ENCODE measurements around the gene ZNF431. TPM values are rescaled to one million over a fixed set of nuclear protein-coding genes. Genes with fewer than 3 reads are reported as not detected.

ZNF431 gene
- total RNA-seq = 13.1 TPM
- long read RNA-seq, partial matches to known transcripts = 1 of 5 reads
- long read RNA-seq, other reads (novel, unspliced or antisense) = 4 of 5 reads

- ATAC-seq (peak; percentile 100), DNase-seq (ENCODE audit: missing footprints) (peak; percentile 96)
- intact Hi-C loops (cut with DNase I) = no loop called here
Measured at GRCh38 chr19:21141787-21142464, at the start of gene ZNF431. Gene ZNF431, plus strand, starts transcription at chr19:21142040. Its CDS starts 144 bp downstream, at chr19:21142184.

GRCh38 chr19:21092109-21092508 lies 49.7 kb upstream of the ZNF431 start:
- ATAC-seq (no peak), DNase-seq (ENCODE audit: missing footprints) (no peak)
- intact Hi-C loops (cut with DNase I) = loop anchor here (5.0 kb wide), 1 partner anchor 60 kb away; no protein-coding TSS in a partner anchor

- ATAC-seq (no peak), DNase-seq (ENCODE audit: missing footprints) (no peak)
- intact Hi-C loops (cut with DNase I) = loop anchor here (5.0 kb wide), 1 partner anchor 58 kb away; no protein-coding TSS in a partner anchor
Measured at GRCh38 chr19:21094347-21095025, 47.4 kb upstream of the ZNF431 start.

- ATAC-seq (no peak), DNase-seq (ENCODE audit: missing footprints) (no peak)
- intact Hi-C loops (cut with DNase I) = no loop called here
Measured at GRCh38 chr19:21098291-21098690, 43.5 kb upstream of the ZNF431 start.

GRCh38 chr19:21101521-21102242 lies 40.2 kb upstream of the ZNF431 start:
- intact Hi-C loops (cut with DNase I) = no loop called here
- no peak for ATAC-seq
- DNase-seq (ENCODE audit: missing footprints) = no peak

- DNase-seq (ENCODE audit: missing footprints) (no peak), ATAC-seq (no peak)
- intact Hi-C loops (cut with DNase I) = no loop called here
Measured at GRCh38 chr19:21109116-21109515, 32.7 kb upstream of the ZNF431 start.

- intact Hi-C loops (cut with DNase I) = no loop called here
- DNase-seq (ENCODE audit: missing footprints) (no peak), ATAC-seq (no peak)
Measured at GRCh38 chr19:21110183-21110582, 31.7 kb upstream of the ZNF431 start.

GRCh38 chr19:21115430-21115829 lies 26.4 kb upstream of the ZNF431 start:
- intact Hi-C loops (cut with DNase I) = no loop called here
- DNase-seq (ENCODE audit: missing footprints) (no peak), ATAC-seq (no peak)

- DNase-seq (ENCODE audit: missing footprints) (no peak), ATAC-seq (no peak)
- intact Hi-C loops (cut with DNase I) = no loop called here
Measured at GRCh38 chr19:21117041-21117907, 24.6 kb upstream of the ZNF431 start.

- intact Hi-C loops (cut with DNase I) = no loop called here
- DNase-seq (ENCODE audit: missing footprints) = no peak
- ATAC-seq = no peak
Measured at GRCh38 chr19:21126078-21126477, 15.8 kb upstream of the ZNF431 start.

GRCh38 chr19:21127001-21127400 lies 14.8 kb upstream of the ZNF431 start:
- ATAC-seq (no peak), DNase-seq (ENCODE audit: missing footprints) (no peak)
- intact Hi-C loops (cut with DNase I) = no loop called here

- no peak for DNase-seq (ENCODE audit: missing footprints)
- ATAC-seq = no peak
- intact Hi-C loops (cut with DNase I) = no loop called here
Measured at GRCh38 chr19:21127898-21128297, 13.9 kb upstream of the ZNF431 start.

GRCh38 chr19:21128901-21129698 lies 12.7 kb upstream of the ZNF431 start:
- DNase-seq (ENCODE audit: missing footprints) = no peak
- no peak for ATAC-seq
- intact Hi-C loops (cut with DNase I) = no loop called here

- ATAC-seq (no peak), DNase-seq (ENCODE audit: missing footprints) (no peak)
- intact Hi-C loops (cut with DNase I) = no loop called here
Measured at GRCh38 chr19:21130097-21130775, 11.6 kb upstream of the ZNF431 start.

GRCh38 chr19:21133633-21134032 lies 8.2 kb upstream of the ZNF431 start:
- DNase-seq (ENCODE audit: missing footprints) (no peak), ATAC-seq (no peak)
- intact Hi-C loops (cut with DNase I) = no loop called here

- ATAC-seq = no peak
- DNase-seq (ENCODE audit: missing footprints) = no peak
- intact Hi-C loops (cut with DNase I) = no loop called here
Measured at GRCh38 chr19:21134934-21135366, 6.9 kb upstream of the ZNF431 start.

GRCh38 chr19:21135433-21135832 lies 6.4 kb upstream of the ZNF431 start:
- intact Hi-C loops (cut with DNase I) = no loop called here
- no peak for DNase-seq (ENCODE audit: missing footprints)
- ATAC-seq = no peak
